LoVo (cell line): Measurements from ENCODE around the gene TTLL10.

Experiments used
- DNase-seq: peaks from one replicate; pipeline ENCODE4 v3.0.0-alpha.2; 2016; ENCODE audit warnings: low spot score

Gene TTLL10

DNA sequence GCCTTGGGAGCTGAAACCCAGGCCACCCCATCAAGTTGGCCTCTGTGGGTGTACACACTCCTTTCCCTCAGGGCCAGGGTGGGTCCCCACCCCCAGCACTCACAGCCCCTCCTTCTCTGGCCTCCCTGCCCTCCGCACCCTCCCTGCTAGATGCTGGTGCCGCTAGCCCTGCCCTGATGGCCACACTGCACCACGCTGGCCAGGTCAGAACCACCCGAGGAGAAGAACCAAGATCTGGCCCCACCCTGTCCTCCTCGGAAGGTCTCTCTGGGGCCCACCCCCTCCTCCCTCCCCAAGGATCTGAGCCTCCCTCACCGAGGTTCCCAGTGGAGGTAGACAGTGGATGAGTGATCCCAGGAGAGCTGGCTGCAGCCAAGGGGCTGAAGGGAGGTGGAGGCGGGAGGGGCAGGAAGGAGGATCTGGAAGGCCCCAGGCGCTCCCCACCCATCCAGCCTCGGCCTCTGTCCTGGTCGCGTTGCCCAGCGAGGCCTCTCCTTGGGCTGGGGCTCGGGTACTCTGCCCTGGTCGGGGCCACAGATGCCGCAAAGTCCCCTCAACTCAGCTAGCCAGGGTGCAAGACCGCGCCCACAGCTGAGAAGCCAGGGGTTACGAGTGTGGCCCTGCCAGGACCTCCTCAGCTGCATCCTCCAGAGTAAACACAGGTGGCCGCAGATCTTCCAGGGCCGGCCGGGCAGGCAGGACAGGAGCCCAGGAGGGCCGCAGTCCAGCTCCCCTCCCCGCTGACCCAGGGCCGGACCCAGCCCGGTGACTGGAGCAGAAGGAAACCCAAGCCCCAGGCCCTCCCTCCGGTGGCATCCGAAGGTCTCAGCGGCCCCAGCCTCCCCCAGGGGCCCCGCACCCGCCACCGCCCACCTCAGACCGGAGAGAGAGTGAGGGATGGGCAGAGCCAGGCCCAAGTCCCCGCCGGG, 63.5 kb downstream of the TTLL10 start:
- no peak for DNase-seq

DNA sequence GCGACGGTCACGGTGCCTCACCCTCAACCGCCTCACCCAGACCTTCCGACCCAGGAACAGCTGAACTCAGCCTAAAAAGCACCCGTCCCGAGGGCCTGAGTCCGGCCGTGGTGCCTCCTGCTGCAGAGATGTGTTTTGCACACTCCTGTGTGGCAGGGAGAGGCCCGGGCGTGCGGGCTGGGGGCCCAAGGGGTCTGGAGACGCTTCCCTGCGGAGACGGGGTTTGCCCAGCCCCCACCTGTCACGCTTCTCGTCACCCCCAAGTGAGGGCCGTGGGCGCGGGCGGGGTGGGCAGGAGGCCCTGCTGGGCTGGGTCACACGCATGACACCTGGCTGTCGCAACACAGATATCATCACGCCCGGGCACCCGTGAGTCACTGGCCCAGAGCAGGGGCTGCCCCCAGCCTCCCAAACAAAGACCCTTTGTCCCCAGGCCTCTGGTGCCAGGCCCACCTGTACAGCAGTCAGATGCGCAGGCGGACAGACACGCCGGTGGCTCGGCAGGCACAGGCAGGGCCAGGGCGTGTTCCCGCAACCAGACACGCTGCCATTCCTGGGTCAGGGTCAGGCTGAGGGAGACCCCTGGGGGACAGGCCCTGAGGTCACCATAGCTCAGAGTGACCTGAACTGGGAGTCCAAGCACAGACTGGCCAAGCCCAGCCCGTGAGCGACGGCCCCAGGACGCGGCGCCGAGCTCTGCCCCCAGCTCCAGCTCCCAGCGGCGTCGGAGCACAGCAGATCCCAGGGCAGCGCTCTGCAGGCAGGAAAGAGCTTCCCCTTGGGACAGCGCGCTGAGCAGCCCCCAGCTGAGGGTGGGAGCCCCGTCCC, 64.4 kb downstream of the TTLL10 start:
- no peak for DNase-seq

DNA sequence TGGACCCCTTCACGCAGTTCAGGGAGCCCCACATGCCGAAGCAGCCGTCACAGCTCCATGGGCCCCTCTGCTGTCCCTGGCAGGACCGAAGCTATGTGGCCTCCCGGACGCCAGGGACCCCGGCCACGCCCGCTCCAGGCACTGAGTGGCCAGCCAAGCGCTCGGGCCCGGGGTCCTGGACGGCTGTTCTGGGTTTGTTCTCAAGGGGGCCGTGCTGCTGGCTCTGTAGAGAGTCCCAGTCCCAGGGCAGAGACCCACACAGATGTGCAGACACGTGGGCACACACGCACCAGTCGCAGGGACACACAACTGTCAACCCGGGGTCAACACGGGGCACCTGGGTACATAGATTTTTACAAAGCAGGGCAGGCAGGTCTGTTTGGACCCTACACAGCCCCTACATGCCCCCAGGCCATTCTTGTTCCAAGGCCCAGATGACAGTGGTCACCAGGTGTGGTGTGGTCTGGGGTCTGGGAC, 65.1 kb downstream of the TTLL10 start:
- DNase-seq, result no peak

DNA sequence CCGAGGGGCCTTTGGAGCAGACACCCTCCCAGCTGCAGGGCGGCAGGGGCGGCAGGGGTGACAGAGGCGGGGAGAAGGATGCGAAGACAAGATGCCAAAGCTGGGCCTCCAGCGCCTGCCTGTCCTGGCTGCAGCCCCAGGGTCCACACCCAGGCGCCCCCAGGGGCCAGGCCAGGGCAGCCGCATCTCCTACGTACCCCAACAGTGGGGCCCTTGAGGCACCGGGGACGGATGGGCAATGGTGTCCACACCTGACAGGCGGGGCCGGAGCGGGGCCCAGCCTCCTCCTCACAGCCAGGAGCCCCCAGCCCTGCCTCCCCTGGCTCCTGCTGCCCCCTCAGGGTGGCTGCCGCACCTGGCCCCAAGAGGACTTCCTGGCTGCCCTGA, 65.5 kb downstream of the TTLL10 start:
- DNase-seq, result no peak

DNA sequence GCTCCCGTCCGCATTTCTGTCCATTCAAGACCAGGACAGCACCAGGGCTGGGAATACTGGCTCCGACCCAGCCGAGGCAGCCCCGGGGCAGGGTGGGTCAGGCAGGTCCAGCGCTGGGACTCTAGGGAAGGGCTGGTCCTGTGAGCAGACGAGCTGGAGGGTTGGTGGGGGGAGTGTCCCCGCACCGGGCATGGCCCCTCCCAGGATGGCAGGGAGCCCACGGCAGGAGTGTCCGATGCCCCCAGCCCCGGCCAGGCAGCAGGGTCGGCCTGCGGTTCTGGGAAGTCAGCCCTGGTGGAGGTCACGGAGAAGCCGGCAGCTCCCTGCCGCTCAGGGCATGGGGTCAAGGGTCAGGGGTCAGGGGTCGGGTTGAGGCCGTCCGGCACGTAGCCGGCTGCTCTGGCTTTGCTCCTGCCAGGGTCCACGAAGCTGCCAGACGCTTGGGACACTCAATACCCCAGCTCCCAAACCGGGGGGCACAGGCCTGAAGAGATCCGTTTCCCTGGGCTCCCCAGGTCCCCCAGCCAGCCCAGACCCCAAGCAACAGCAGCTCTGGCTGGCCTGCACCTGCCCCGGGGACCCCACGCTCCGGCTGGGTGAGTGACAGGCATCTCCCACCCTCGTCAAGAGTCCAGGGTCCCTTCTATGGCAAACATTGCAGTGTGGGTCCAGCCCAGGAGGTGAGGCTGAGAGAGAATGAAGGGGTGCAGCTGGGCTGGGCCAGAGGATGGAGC, 66.1 kb downstream of the TTLL10 start:
- DNase-seq, result no peak

DNA sequence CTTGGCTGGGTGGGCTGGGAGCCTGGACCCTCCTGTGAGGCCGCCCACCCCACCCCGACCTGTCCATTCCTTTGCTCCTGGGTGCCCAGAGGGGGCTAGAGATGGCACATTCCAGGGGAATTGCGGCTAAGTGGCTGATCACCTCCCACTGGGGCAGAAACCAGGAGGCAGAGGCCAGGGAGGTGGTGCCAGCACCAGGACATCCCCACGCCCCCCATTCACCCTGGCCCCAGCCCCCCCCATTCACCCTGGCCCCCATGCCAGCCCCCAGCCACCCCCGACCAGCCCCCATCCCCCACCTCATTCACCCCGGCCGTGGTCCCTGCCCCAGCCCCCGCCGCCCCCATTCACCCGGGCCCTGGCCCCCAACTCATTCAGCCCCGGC, 66.7 kb downstream of the TTLL10 start:
- DNase-seq, result no peak

DNA sequence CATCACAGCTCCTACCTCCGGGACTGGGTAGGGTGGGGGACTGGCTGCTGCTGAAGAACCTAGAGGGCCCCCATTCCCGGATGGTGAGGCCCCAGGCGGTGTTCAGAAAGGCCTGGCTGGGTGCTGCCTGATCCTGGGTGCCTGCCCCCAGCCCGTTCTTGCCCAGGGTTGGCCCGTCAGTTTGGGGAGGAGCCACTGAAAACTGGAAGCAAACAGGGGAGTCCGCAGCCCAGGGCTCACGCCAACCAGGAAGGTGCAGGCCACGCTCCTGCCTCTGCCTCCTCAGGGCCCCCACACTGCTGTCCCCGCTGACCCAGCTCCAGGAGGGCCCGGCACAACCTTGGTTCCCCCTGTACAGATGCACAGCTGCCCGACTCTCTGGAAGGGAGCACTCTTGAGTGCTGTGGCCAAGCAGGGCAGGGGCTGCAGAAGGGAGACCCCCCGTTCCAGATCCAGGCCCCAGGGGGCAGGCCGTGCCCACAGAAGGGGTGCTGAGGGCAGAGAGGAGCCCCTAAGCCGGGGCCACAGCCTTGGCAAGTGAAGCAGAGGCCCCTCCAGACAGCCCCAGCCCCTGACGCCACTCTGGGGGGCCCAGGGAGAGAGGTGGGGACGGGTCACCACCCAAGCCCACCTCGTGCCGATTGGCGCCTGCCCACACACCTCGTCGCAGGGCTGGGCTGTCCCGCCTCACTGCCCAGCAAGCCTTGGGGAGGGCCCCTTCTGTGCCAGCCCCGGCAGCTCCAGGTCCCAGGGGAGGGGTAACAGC, 67.3 kb downstream of the TTLL10 start:
- no peak for DNase-seq

DNA sequence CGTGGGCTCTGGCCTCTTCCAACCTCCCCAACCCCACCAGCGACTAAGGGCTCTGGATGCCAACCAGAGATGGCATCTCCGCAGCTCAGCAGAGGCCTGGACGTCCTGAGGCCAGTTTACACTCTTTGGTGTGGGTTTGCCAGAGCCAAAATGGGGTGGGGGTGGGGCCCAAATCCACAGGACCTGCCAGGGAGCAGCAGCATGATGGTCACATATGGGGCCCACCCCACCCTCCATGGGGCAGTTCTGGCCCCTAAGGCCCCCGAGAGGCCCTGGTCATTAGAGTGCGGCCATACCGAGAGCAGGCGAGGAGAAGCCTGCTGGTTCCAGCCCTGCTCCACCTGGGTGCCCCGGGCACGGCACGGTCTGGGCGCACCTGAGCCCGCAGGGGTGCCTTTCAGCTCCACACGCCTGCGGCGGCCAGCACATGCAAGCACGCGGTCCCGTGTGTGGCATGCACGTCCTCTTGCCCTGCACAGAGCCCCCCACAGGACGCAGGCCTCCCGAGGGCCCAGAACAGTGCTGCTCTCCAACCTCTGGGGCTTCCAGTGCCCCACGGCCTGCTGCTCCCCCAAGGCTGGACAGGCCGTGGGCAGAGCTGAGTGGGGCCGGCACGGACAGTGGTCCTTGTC, 68.0 kb downstream of the TTLL10 start:
- no peak for DNase-seq

DNA sequence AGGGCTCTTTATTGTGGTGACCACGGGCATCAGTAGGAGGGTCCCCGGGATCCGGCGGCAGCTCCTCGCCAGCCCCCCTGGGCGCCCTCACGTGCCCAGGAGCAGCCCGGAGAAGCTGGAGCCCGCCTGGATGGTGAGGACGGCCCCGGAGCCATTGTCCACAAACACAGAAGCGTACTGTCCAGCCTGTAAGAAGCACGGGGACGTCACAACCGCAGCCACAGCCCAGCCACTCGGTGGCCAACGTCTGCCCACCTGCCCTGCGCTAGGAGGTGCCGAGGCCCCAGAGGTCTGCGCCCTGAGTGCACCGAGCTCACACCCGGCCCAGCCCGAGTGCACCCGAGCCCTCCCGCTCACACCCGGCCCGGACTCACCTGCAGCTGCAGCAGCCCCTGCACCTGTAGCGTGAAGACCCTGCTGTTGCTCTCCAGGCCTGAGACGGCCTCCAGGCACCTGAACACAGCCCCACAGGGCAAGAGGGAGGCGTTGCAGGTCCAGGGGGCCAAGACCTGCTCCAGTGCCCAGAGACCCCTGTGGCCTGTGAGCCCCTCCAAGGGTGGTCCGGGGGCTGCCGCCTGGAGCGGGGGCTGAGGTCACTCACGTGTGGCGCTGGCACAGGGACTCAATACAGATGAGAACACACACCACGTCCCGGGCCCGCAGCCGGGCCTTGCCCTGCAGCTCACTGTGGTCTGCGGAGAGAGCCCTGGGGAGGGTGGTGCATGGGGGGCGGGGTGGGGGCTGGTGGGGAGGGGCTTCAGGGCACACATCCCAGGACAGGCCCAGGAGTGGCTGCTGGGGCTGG, 69.0 kb downstream of the TTLL10 start:
- DNase-seq, result no peak

DNA sequence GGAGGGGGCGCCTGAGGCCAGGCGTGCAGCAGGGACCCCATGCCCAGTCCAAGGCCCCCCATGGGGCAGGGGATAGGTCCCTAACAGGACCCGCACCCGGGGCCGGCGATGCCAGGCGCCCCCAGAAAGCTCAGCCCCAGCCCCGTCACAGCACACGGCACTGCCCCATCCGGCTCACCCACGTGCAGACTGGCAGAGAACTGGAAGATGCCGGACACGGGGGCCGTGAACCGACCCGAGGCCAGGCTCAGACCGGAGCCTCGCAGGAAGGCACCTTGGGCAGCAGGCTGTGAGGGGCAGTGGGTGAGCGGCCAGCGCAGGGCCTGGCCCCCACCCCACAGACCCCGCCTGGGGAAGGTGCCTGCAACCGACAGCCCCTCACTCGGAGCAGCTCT, 69.6 kb downstream of the TTLL10 start:
- DNase-seq, result no peak

DNA sequence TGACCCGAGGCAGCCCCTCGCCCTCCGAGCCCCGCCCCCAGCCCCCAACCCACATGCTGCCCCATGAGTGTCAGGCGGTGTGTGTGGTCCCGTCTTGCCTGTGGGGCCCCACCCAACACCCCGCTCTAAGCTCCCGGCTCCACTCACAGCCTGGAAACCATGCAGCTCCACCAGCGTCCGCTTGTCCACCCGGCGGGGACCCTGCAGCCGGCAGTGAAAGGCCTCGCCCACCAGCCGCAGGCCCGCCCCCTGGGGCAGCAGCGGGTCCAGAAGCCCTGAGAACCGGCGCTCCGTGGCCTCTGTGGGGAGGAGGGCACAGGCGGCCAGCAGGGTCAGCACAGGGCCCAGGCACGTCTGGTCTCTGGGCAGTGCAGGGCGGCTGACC, 70.1 kb downstream of the TTLL10 start:
- no peak for DNase-seq

DNA sequence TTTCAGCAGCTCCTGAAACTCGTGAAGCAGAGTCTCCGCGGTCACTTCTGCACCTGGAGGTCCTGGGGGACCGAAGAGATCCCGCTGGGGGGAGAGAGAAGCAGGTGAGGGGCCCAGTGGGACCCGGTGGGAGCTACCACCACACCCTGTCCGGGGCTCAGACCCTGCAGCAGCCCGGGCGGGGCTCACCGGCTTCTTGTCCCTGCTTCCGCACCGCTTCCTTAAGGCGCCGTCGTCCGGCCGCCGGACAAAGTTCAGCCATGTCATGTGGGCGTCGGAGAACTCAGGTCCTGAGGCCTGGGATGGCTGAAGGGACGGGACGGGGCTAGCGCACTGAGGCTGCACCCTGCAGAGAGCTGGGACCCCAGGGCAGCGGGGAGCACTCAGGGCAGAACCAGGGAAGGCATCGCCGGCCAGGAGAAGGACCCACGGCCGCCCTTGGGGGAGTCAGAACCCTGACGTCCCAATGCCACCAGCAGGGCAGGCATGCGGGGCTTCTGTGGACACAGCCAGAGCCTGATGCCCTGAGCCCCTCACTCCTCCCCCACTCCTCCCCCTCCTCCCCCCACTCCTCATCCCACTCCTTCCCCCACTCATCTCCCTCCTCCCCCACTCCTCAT, 70.6 kb downstream of the TTLL10 start:
- no peak for DNase-seq

DNA sequence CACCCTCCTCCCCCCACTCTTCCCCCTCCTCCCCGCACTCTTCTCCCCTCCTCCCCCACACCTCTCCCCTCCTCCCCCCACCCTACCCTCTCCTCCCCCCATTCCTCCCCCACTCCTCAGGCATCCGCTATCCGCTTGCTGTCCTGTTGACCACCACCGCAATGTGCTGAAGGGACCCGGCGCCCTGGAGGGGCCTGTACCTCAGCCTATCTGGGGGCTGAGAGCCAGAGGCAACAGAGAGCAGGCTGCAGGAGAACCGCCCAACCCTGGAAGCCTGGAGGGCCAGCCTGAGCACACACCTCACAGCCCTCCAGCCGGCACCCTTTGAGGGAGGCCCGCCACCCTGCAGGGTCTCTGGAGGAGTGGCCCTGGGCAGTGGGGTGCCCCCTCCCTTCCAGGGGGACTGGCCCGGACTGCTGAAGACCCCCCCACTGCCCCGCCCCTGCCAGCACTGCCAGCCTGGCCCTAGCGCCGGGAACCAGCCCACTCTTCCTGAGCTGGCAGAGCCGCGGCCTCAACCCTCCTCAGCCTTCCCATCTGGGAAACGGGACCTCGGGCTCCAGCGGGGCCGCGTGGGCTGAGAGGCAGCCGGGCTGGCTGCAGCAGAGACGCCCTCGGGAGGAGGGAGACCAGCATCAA, 71.6 kb downstream of the TTLL10 start:
- DNase-seq, result no peak

DNA sequence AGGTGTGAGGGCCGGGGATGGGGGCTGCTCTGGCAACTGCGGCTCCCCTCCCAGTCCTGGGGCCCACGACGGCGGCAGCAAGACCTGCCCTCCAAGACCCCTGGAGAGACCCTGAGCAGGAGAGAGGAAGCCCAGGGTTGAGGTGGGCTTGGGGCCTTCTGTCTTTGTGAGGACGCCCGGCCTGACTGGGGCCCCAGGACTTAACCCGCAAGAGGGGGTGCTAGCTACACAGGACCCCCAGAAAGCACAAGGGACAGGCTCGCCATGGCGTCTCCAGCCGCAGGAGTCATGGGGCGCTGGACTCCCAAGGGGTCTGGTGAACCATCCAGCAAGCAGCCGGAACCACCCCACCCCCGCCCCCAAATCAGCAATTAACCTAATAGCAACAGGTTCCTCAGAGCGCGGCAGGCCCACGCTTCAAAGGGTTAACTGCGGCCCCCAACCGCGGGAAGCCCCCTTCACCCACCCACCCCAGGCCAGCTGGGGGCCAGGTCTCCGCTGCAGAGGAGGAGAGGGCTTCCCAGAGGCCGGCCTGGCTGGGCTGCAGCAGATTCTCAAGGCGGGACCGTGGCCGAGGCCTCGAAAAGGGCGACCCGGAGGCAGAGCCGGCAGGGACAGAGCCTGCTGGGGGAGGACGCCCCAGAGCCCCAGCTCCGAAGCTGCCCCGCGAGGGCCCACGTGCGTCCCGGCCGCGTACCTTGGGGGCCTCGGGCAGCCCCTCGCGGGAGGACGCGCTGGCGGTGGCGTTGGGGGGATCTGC, 72.3 kb downstream of the TTLL10 start:
- no peak for DNase-seq

DNA sequence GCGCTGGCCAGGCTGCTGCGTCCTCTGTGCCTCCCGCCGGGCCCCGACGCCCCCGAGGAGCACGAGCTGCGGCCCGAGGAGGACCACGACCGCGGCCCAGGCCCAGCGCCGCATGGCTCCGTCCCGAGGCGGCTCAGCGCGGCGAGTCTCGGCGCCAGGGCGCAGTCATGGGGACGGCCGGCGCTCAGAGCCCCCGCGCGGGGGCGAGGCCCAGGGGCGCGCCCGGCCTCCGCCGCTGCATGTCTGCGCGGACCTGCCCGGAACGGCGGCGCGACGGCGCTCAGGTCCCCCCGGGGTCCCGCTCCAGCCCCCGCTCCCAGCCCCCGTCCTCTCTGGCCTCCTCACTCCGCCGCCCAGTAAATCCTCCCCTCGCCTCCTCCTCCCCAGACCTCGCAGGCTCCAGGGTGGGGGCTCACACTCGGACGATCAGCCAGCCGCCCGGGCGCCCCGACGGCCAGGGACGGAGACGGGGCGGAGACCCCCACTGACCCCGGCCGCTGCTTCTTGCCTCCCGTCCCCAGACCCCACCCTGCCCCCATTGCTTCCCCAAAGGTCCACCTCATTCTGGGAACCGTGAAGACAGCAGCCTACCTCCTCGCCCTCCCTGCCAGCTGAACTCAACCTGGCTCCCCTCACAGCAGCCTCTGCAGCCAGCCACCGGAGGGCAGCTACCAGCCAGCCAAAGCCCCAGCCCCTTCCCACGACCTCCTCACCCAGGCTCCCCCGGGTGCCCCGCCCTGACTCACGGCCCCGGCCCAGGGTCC, 73.1 kb downstream of the TTLL10 start, which contains the start of gene C1QTNF12:
Gene C1QTNF12 (minus strand): TSS at position 146 of the 764 bp plus-strand sequence. CDS start 32 bp downstream, at position 114.
- DNase-seq, result no peak

DNA sequence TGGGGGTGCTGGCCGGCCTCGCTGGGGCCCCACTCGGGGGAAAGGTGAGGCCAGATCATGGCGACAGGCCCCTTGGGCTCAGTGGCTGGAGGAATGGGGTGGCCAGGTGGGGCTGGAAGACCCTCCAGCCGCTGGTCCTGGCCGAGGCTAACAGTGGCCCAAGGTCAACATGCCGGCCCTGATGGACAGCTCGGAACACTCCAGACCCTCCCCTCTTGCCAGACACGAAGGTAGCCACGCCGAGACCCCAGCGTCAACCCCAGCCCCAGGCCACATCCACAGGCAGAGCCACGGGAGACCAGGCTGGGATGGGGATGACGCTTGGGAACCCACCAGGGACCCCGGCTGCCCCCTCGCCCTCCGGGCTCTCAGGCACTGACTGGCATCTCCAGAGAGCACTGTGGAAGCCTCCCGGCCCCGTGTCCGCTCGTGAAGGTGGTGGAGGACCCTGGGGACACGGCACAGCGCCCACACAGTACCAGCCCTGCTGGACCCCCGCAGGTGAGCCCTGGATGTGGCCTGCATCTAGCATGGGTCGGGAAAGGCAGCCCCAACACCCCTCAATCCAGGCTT, 73.7 kb downstream of the TTLL10 start:
- DNase-seq, result no peak
